DND-41 (cell line): ENCODE results near the gene AKIRIN1.
"Not testable (repeated sequence)": the region's sequence is repeated elsewhere in the genome, so short reads cannot be mapped to it uniquely, and the experiment has no call there.

Experiments used
- ATAC-seq: fragments of 200-7000 bp; cut with Tn5 transposase; 3 replicates; pipeline ENCODE4 v1.9.1; 2021; ENCODE audit warnings: low read depth; ENCODE audit not compliant: insufficient read depth
- DNase-seq: peaks from one replicate; pipeline ENCODE4 v3.0.0-alpha.2; 2020
- H2AFZ ChIP-seq: 2 replicates; pipeline ENCODE4 v1.6.0; 2012; ENCODE audit warnings: low read depth, low read length
- H3K27ac ChIP-seq: 2 replicates; pipeline ENCODE4 v1.5.1; 2012; ENCODE audit warnings: low read length, inconsistent platforms
- H3K27me3 ChIP-seq: fragments of 200-600 bp; sonication (generic); 2 replicates; pipeline ENCODE4 v1.6.0; 2012; ENCODE audit warnings: low read length, mild to moderate bottlenecking, inconsistent platforms; ENCODE audit not compliant: insufficient read depth, poor library complexity
- H3K36me3 ChIP-seq: 2 replicates; pipeline ENCODE4 v1.5.1; 2012; ENCODE audit warnings: low read length, inconsistent platforms; ENCODE audit not compliant: insufficient read depth
- H3K4me1 ChIP-seq: 2 replicates; pipeline ENCODE4 v1.5.1; 2012; ENCODE audit warnings: mild to moderate bottlenecking, low read length; ENCODE audit not compliant: insufficient read depth
- H3K4me2 ChIP-seq: 2 replicates; pipeline ENCODE4 v1.6.0; 2012; ENCODE audit warnings: mild to moderate bottlenecking, moderate library complexity, low read length, inconsistent platforms; ENCODE audit not compliant: insufficient read depth
- H3K4me3 ChIP-seq, 2 experiments: fragments of 200-600 bp in 1 of 2; shearing (Covaris generic) in 1 of 2; 2 replicates each; pipeline ENCODE4 v1.5.1; 2012 to 2016; ENCODE audit warnings: inconsistent platforms in 2 of 2, low read length in 2 of 2, mild to moderate bottlenecking in 2 of 2, low read depth in 1 of 2, moderate library complexity in 1 of 2
- H3K79me2 ChIP-seq: 2 replicates; pipeline ENCODE4 v1.6.0; 2012; ENCODE audit warnings: low read length, inconsistent platforms; ENCODE audit not compliant: insufficient read depth
- H3K9ac ChIP-seq: 2 replicates; pipeline ENCODE4 v1.6.0; 2012; ENCODE audit warnings: low read depth, mild to moderate bottlenecking, inconsistent platforms, low read length, moderate library complexity
- H3K9me3 ChIP-seq: 2 replicates; pipeline ENCODE4 v1.5.1; 2012; ENCODE audit warnings: low read length, moderate library complexity, mild to moderate bottlenecking, inconsistent platforms; ENCODE audit not compliant: insufficient read depth, severe bottlenecking
- H4K20me1 ChIP-seq: 2 replicates; pipeline ENCODE4 v1.6.0; 2012; ENCODE audit warnings: low read length; ENCODE audit not compliant: insufficient read depth
- EZH2 ChIP-seq: IDR thresholded peaks from 3 replicates; pipeline ENCODE4 v1.6.1; 2012; ENCODE audit warnings: borderline replicate concordance, low read depth, mild to moderate bottlenecking, moderate library complexity, low read length, inconsistent platforms; ENCODE audit not compliant: severe bottlenecking
- TF ChIP-seq, protein P1 (sequence below): IDR thresholded peaks from 2 replicates; pipeline ENCODE4 v1.5.1; 2012; ENCODE audit warnings: borderline replicate concordance, low read length, moderate library complexity, mild to moderate bottlenecking; ENCODE audit not compliant: poor library complexity, severe bottlenecking; ENCODE audit errors: extremely low read depth

AKIRIN1 gene

DNA sequence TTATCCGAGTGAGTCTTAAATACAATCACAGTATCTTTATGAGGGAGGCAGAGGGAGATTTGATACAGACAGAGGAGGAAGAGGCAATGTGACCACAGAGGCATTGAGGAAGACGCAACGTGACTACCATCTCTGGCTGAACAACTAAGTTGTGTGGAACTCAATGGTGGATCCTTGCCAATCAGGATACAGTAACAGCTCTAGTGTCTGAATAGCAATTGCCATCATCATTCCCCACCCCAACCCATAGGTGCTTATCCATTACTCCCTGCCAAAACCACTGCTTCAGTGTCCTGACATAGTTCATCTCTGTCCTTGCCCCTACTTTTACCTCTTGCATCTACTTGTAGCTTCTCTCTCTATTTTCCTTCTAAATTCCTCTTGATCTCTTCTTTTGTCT is 29.0 kb upstream of the AKIRIN1 start:
- no peak overlapping the region for H2AFZ ChIP-seq
- TF ChIP-seq, protein P1, sequence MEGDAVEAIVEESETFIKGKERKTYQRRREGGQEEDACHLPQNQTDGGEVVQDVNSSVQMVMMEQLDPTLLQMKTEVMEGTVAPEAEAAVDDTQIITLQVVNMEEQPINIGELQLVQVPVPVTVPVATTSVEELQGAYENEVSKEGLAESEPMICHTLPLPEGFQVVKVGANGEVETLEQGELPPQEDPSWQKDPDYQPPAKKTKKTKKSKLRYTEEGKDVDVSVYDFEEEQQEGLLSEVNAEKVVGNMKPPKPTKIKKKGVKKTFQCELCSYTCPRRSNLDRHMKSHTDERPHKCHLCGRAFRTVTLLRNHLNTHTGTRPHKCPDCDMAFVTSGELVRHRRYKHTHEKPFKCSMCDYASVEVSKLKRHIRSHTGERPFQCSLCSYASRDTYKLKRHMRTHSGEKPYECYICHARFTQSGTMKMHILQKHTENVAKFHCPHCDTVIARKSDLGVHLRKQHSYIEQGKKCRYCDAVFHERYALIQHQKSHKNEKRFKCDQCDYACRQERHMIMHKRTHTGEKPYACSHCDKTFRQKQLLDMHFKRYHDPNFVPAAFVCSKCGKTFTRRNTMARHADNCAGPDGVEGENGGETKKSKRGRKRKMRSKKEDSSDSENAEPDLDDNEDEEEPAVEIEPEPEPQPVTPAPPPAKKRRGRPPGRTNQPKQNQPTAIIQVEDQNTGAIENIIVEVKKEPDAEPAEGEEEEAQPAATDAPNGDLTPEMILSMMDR, result no peak
- no peak for TF ChIP-seq EZH2
- no peaks in the 10 kb centered on the region for H3K4me1 ChIP-seq
- H3K4me3 ChIP-seq, result no peak overlapping the region
- H3K27me3 ChIP-seq, result peaks cover 7% of the 10 kb centered on the region
- no peak overlapping the region for H3K9ac ChIP-seq
- H4K20me1 ChIP-seq, result no peaks in the 10 kb centered on the region
- no peak overlapping the region for H3K4me2 ChIP-seq
- no peaks in the 10 kb centered on the region for H3K79me2 ChIP-seq
- H3K27ac ChIP-seq, result no peak overlapping the region
- no peaks in the 10 kb centered on the region for H3K9me3 ChIP-seq
- DNase-seq (no peak), ATAC-seq (no peak)
- no peaks in the 10 kb centered on the region for H3K36me3 ChIP-seq

DNA sequence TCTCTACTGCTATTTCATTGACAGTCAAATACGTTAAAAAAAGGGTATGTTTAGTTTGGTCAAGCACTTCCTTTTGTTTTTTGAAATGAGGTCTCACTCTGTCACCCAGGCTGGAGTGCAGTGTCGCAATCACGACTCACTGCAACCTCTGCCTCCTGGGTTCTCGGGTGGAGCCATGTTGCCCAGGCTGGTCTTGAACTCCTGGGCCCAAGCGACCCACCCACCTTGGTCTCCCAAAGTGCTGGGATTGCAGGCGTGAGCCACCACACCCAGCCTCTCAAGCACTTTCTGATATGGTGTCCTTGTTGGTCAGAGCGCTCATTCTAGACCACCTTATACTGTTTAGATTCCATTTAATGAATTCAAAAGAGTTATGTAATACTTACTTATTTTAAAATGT is 28.5 kb upstream of the AKIRIN1 start:
- H3K4me2 ChIP-seq, result no peak overlapping the region
- no peaks in the 10 kb centered on the region for H3K4me1 ChIP-seq
- DNase-seq (no peak), ATAC-seq (no peak)
- H3K27ac ChIP-seq, result no peak overlapping the region
- no peaks in the 10 kb centered on the region for H3K36me3 ChIP-seq
- H3K4me3 ChIP-seq, result no peak overlapping the region
- no peaks in the 10 kb centered on the region for H3K79me2 ChIP-seq
- peaks cover 7% of the 10 kb centered on the region for H3K27me3 ChIP-seq
- H4K20me1 ChIP-seq, result no peaks in the 10 kb centered on the region
- H2AFZ ChIP-seq, result no peak overlapping the region
- H3K9ac ChIP-seq, result no peak overlapping the region
- no peaks in the 10 kb centered on the region for H3K9me3 ChIP-seq
- TF ChIP-seq, protein P1, result no peak

DNA sequence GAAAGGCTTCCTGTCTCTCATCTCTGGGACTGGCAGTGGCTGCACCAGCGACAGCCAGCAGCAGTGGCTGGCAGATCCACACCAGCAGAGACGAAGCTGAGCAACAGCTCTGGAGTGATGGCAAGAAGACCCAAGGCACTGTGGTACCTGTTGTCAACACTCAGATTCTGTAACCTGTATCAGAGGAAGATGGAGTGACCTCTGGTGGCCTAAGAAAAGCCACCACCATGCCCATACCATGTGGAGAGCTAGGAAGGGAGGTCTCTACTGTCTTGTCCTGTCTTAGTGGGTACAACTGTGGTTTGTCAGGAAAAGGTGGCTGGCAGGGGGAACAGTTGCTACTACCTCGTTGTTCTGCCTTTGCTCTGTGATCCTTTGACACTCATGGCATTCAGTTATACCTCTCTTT is 26.9 kb upstream of the AKIRIN1 start:
- no peak for DNase-seq
- ATAC-seq, result peak; percentile 47; the same call in 1 of the 3 replicates

DNA sequence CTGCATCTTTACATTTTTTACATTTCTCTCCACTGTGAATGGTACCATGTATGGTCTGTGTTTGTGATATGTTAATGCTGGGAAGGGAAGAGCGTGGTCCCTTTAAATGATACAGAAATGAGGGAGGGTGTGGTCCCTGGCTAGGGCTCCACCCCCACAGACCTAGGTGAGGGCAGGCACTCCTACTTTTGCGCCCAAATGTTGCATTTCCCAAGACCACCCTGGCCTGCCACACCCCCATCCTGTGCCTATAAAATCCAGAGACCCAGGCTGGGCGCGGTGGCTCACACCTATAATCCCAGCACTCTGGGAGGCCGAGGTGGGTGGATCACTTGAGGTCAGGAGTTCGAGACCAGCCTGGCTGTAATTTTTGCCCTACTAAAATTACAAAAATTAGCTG is 17.9 kb upstream of the AKIRIN1 start:
- H3K9me3 ChIP-seq, DNase-seq, H3K4me3 ChIP-seq, H4K20me1 ChIP-seq, H2AFZ ChIP-seq, H3K4me2 ChIP-seq, H3K79me2 ChIP-seq, H3K36me3 ChIP-seq, ATAC-seq, H3K9ac ChIP-seq, H3K27me3 ChIP-seq, H3K27ac ChIP-seq: not testable (repeated sequence)
- H3K4me1 ChIP-seq, result peaks cover 15% of the 10 kb centered on the region

More for the DNA sequence above, 26.9 kb upstream of the AKIRIN1 start:
- Histone ChIP-seq H4K20me1 (no peaks in the 10 kb centered on the region), H3K4me3 (no peak overlapping the region), H3K27ac (no peak overlapping the region), H3K36me3 (no peaks in the 10 kb centered on the region), H2AFZ (no peak overlapping the region), H3K9me3 (no peaks in the 10 kb centered on the region), H3K79me2 (no peaks in the 10 kb centered on the region), H3K4me1 (no peaks in the 10 kb centered on the region), H3K27me3 (peaks cover 9% of the 10 kb centered on the region), H3K9ac (no peak overlapping the region), H3K4me2 (no peak overlapping the region)
- no peak for TF ChIP-seq EZH2
- TF ChIP-seq, protein P1, result peak; percentile 40
